GM21619 (cell line): ENCODE measurements around the gene ZFYVE9.
A peak's percentile ranks its signal among the peaks of the same experiment; 100 is the strongest.
"Not testable (repeated sequence)": the region's sequence is repeated elsewhere in the genome, so short reads cannot be mapped to it uniquely, and the experiment has no call there.

ENCODE experiments used
- ATAC-seq: cut with Tn5 transposase; IDR thresholded peaks from one replicate; pipeline ENCODE4 v1.9.1; 2021; ENCODE audit not compliant: unreplicated experiment

Gene ZFYVE9

DNA sequence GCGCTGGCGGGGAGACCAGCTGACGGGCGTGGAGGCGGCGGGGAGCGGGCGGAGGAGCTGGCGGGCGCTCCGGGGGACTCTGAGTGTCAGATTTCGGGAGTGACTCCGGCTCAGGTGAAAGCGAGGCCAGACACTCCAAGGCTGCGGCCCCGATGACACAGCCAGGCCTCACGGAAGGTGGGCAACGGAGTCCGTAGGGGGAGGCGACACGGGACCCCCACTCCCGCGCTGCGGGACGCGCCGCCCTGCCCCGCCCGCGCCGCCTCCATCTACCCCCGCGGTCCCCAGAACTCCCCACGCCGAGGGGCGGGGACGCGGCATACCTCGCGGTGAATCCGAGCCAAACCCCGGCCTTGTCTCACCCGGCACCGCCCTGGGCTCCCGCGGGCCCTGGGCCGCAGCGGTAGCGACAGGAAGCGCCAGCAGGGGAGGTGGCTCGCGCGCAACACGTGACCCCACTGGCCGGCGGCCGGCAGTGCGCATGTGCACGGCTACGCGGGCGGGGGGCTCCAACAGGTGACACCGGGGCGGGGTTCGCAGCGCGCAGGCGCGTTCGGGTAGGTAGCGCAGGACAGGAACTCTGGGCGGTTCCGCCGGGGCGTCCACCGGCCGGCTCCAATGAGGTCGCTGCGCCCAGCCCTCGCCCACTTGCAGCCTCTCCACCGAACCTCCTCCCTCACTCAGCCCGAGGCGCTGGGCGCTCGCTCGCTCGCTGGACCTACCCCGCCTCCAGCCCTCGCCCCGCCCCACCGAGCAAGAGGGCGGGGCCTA lies 224.0 kb downstream of the ZFYVE9 start, which contains the start of gene CC2D1B:
Gene CC2D1B (minus strand): TSS at position 460 of the 771 bp plus-strand sequence. CDS start 1,585 bp downstream, outside the sequence.
- ATAC-seq, result peak; percentile 91

DNA sequence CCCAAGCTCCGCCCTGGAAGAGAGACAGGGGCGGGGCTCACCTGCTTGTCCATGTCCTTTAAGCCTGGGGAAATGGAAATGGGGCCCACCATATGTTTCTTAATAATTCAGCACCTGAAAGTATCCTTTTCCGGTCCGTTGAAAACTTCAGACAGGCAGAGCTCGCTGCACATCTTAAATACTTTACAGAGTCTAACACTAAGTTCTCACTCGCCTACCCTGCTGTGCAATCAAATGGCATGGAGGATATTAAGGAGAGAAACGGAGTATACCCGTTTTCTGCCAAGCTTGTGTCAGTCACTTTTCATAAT lies 224.6 kb downstream of the ZFYVE9 start:
- no peak for ATAC-seq

DNA sequence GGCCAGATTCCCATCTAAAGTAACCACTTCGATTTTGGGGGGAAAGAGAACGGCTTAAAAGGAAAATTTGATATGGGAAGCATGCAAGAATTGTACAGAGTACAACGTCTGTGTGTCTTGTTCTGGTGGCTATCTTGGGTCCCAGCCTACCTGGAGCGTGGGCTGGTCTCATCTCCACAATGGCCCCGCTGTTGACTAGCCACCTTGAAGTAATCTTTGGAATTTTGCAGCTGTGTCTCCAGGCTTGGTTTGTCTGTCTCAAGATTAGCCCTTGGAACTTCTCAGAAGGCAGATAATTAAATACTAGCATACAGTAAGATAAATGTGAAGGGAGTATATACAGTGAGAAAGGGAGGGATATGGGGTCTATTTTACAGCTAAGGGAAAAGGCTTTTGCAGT lies 225.4 kb downstream of the ZFYVE9 start:
- ATAC-seq, result no peak

DNA sequence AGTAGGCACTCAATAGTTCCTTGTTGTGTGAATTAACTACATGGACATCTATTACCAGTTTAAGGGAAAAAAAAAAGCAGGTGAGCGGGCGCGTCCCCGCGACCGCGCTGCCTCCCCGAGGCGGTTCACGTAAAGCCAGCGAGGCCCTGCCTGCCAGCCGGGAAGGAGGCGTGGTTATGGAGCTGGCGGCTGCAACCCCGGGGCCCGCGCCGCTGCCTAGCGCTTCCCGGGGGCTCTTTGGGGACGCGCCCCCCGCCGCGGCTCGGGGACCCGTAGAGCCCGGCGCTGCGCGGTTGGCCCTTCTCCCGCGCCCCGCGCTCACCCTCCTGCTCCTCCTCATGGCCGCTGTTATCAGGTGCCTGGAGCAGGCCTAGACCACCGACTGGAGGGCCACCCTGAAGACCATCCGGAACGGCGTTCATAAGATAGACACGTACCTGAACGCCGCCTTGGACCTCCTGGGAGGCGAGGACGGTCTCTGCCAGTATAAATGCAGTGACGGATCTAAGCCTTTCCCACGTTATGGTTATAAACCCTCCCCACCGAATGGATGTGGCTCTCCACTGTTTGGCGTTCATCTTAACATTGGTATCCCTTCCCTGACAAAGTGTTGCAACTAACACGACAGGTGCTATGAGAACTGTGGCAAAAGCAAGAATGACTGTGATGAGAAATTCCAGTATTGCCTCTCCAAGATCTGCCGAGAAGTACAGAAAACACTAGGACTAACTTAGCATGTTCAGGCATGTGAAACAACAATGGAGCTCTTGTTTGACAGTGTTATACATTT lies 226.7 kb downstream of the ZFYVE9 start:
- ATAC-seq, result no peak

DNA sequence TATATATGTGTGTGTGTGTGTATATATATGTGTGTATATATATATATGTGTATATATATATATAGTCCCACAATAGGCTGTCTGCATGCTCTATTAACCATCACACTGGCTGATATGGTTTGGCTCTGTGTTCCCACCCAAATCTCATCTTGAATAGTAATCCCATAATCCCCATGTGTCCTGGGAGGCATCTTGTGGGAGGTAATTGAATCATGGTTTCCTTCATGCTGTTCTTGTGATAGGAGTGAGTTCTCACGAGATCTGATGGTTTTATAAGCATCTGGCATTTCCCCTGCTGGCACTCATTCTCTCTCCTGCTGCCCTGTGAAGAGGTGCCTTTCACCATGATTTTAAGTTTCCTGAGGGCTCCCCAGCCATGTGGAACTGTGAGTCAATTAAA lies 228.0 kb downstream of the ZFYVE9 start:
- ATAC-seq, result not testable (repeated sequence)

DNA sequence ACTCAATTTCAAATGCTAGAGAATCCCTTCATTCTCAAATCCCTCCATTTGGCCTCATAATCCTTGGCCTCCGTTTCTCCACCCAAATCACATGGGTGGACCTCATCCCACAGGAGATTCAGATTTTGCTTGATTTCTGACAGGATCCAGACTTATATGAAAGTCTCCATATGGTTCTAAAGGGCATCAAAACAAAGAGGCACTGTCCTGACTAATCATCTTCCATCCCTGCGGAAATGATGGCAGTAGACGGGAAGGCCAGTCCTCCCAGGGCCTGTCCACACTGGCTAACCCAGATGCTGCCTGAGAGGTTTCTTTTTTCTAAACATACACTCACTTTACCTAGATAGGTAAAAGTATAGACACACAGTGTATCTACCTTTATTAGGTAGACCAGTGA lies 243.5 kb downstream of the ZFYVE9 start:
- ATAC-seq, result no peak

DNA sequence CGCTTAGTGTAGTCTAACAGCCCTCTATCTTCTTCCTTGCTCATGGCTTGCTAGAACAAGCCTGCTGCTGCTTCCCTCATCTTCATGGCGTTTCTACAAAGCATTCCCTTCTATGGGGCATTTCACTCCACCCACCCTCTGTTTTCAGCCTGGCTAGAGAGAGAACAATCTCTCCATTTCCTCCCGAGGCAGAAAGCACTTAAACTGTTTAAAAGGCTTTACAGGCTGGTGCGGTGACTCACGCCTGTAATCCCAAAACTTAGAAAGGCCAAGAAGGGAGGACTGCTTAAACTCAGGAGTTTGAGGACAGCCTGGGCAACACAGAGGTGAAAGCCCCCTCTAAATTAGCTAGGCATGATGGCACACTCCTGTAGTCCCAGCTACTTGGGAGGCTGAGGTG lies 244.6 kb downstream of the ZFYVE9 start:
- ATAC-seq, result no peak

DNA sequence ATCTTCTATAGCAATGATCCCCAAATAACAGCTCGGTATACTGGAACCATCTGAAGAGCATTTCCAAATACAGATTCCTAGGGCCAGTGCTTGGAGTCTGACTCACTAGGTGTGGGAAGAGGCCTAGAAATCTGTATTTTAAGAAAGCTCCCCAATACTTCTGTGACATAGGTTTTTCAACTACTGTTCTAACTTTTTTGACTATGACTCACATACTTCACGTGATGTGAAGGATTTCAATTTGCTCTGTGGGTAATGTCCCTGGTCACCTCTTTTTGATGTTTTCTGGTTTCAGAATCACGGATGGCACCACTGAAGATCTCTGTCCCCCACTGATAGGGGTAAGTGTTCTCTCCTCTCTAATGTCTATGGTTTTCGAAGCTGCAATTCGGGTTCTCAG lies 251.3 kb downstream of the ZFYVE9 start:
- ATAC-seq, result no peak
